HG02610 (cell line): ENCODE results near the gene SIK2.
A peak's percentile ranks its signal among the peaks of the same experiment; 100 is the strongest.
"Not testable (repeated sequence)": the region's sequence is repeated elsewhere in the genome, so short reads cannot be mapped to it uniquely, and the experiment has no call there.

Experiments used
- ATAC-seq: cut with Tn5 transposase; IDR thresholded peaks from one replicate; pipeline ENCODE4 v1.9.1; 2021; ENCODE audit warnings: mild to moderate bottlenecking, moderate library complexity; ENCODE audit not compliant: unreplicated experiment

The SIK2 gene

DNA sequence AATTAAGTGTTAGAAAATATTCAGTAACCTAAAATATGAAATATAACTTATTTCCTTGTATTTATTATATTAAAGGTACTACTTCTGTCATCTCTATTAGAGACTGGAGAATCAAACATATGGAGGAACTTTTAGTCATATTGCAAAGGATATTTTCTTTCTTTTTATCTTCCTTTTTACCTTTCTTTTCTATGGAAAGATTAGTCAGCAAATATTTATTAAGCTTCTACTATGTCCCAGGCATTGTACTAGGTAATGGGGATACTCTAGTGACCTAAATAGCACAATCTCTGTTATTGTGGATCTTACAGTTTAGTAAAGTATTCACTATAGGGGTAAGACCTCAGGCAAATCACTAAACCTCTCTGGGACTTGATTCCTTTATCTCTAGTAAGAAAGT is 18.3 kb downstream of the SIK2 start:
- no peak for ATAC-seq

DNA sequence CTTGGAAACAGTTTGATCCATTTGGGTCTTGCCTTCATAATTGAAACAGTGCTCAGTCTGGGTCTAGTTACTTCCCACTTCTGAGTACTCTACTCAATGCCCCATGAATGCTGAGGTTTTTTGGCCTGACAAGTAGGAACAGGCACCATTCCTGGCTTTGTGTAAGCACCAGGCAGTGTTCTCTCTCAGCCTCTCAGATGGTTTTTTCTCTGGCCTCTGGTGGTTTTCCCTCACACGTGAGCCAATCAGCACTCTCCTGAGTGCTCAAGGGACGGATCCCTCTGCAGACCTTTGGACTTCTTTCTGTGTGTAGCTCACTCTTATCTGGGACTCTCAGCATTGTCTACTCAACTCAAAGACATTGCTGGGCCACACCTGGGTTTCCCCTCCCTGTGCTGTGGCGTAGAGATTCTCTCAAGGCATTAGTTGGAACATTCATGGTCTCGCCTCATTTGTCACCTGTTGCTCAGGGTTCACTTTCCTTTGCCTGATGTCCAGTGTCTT is 21.3 kb downstream of the SIK2 start:
- peak; percentile 95 for ATAC-seq

DNA sequence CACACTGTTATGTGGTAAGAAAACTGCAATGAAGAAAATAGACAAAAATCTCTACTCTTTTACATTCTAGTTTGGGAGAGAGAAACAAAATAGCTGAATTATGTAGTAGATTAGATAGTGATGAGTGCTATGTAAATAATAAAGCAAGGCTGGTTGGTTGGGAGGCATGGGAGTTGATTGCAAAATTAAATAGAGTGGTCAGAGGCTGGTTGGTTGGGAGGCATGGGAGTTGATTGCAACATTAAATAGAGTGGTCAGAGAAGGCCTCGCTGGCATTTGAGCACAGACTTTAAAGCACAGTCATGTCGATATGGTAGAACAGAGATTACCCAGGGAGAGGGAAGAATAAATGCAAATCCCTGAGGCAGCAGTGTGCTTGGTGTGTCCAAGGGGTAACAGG is 22.4 kb downstream of the SIK2 start:
- ATAC-seq: no peak

DNA sequence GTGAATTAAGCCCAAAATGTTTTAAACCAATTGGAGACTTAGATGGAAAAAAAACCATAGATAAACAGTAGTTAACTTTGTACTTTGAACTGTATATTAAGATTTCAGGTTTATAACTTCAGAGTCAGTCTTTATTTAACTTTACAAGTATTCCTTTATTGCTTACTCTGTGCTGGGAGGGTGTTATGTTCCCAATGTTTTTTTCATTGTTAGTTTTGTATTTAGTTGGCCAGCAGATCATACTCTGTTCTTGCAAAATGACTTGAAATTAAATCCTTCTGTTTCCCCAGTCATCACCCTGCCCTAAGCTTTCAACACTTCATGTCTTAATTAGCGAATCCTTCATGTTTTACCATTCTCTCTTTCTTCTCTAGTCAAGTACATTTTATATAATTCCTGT is 25.3 kb downstream of the SIK2 start:
- no peak for ATAC-seq

DNA sequence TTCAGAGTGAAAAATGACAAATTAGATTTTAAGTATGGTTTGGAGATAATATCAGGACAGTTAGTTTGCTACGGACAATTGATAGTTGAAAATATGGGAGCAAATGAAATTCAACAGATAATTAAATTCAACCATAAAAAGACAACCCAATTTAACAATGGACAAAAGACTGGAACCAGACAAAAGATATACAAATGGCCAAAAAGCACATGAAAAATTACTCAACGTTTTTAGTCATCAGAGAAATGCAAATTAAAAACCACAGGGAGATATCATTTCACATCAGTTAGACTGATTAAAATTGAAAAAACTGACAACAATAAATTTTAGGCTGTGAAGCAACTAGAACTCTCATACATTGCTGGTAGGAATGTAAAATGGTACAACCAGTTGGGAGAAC is 27.2 kb downstream of the SIK2 start:
- ATAC-seq: no peak

DNA sequence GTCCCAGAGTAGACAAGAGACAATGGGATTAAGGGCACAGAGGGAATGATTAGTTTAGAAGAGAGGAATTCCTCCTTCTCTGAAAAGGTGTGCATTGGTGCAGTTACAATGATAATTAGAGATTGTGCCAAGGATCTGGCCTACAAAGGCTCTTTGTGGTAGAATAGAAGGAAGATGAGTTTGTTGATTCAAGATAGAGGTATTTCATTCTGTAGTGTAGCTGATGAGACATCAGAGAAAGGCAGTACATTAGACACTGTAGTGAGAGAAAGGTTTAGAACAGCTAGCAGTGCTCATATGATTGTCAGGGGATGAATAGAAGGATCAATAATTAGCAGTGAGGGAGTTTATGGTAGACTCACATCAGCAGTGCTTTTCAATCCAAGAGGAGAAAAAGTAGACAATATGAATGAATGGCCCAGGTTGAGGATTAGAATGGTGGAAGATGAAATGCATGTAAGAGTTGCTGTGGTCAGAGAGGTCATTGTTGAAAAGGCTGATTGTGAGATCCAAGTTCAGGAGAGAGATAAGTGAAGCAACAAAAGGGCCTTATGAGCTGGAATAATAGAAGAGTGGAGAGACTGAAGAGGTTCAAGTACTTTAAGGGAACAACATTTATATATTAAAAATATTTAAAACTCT is 28.9 kb downstream of the SIK2 start:
- ATAC-seq: no peak

DNA sequence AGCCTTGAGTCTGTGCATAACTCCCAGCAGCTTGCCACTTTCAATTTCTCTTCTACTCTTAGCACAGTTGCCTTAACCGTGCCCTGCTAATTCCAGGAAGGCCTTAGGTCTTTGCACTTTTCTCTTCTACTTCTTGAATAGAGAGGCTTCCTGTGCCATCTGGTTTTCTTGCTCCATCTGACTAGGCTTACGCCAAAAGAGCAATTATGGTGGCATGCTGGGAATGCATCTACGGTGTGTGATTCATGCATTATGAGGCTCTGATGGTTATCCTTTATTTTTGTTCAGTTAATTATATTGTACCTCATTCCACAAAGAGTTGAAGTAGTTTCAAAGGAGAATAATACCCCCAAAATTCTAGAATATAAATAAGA is 29.4 kb downstream of the SIK2 start:
- ATAC-seq: no peak

DNA sequence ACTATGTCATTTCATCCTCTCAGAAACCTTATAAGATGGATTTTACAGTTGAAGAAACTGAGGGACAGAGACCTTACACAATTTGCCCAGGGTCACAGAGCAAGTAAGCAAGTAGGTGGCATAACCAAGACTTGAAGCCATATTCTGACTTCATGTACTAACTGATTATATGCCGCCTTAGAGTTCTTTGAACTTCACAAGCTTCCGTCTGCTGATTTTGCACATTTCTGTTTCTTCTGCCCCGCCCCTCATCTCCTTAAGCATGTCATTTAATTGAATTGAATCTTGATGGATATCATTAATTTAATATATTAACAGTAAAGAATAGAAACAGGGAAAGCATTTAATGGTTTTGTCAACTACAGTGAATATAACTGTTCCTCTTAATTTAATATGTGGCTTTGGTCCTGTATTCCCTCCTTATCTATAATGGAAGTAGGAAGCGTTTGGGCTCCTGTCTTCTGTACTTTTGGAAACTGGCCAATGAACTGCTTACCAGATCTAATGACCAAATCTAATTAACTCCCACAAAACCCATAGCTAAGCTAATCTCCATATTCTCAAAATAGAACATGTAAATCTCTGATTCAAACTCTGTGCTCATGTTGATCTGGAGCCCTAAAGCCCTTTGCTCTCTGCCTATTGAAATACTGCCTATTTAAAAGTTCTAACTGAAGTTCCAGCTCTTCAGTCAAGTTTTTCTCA is 30.4 kb downstream of the SIK2 start:
- ATAC-seq: no peak

DNA sequence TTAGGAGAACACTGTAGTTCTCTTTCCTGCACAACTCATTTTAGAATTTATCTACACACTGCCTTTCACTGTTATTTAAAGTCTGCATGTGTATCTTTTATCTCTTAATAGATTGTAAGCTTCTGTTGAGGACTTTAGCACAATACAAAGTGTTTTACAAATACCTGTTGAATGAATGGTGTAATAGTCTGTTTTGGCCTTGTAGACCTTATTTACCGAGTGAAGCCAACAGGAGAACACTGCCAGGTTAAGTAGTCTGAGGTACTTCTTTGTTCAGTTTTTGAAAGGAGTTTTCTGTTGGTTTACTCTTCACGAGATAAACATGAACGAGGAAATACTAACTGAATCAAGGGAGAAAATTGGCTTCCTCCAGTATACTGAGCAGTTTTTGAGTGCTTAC is 31.0 kb downstream of the SIK2 start:
- ATAC-seq: no peak

DNA sequence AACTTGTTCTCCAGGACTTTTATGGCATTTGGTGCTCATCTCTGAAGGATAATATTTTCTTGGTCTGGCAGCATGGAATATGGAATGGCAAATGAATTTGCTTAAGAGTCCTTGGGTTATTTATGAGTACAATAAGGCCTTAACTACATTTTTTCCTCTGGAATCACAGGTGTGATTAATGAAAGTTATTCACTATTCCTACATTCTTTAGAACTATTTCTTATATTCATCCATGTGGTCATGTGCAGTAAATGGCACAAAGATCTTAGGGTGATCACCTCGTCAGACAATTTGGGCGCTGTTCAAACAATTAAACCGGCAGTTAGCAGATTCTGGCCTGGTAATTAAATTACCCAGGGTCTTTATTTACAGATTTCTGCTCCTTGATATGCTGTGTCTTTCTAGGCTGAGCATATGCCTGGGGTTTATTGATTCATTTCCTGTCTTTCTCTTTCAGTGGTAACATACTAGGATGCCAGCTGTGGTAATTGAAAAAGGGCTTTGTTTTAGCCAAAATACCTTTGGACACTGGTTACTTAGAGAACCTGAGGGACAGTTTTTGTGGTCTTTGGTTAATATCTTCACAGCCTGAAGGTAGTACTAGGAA is 31.6 kb downstream of the SIK2 start:
- ATAC-seq: no peak

DNA sequence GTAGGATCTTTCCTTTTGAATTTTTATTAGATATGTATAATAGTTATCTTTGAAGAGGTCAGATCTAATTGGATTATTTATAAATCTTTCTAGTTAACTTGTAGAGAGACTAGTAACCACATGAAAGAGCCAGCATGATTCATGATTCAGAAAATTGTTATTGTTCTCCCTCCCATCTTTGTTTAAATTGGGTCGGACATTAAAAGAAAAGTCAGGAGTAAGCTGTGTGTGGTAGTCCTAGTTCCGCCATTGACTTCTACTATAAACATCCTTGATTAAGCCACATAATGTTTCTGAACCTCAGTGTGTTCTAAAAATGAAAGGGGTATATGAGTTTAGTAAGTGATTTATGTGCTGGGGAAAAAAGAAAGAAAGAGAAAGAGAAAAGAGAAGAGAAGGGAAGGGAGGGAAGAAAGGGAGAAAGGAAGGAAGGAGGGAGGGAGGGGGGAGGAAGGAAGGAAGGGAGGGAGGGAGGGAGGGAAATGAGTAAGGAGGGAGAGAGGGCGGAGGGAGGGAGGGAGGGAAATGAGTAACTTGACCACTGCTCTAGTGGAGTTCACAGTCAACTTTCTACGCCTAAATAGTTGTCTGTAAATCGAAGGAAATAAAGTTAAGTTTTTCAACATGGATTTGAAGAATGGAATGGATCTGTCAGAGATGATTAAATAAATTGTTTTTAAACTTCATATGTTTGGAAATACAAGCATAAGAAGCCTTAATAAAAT is 32.9 kb downstream of the SIK2 start:
- no peak for ATAC-seq

DNA sequence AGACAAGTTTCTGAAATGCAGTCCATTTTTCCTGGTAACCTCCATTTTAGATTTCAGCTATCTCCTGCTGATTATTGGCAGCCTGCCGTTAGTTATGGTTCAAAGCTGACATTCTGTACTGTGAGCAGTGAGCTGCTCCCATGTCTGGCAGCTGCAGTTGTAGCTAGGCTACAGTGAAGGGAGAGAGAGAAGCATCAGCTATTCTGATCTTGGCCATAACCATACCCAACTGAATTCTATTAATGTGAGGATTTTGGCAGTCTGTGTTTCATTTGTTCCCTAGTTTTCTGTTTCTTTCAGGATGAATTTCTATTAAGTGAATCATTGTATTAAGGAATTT is 33.4 kb downstream of the SIK2 start:
- ATAC-seq: no peak

DNA sequence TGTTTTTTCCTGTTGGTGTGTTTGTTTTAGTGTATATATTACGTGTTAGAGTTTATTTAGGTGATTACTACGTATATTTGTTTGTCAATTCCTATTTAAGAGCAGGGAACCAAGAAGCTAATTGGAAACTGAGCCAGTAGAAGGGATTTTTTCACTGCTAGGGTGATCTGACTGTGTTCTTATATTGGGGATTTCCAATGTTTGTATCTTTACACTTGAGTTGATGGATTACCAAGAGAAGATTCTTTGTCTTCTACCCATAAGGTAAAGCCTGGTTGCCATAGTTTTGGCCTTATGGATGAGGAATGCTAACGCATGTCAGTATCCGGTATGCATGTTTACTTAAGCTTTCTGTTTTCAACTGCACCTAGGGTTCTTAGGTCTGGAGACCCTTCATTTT is 35.6 kb downstream of the SIK2 start:
- ATAC-seq: peak; percentile 71

DNA sequence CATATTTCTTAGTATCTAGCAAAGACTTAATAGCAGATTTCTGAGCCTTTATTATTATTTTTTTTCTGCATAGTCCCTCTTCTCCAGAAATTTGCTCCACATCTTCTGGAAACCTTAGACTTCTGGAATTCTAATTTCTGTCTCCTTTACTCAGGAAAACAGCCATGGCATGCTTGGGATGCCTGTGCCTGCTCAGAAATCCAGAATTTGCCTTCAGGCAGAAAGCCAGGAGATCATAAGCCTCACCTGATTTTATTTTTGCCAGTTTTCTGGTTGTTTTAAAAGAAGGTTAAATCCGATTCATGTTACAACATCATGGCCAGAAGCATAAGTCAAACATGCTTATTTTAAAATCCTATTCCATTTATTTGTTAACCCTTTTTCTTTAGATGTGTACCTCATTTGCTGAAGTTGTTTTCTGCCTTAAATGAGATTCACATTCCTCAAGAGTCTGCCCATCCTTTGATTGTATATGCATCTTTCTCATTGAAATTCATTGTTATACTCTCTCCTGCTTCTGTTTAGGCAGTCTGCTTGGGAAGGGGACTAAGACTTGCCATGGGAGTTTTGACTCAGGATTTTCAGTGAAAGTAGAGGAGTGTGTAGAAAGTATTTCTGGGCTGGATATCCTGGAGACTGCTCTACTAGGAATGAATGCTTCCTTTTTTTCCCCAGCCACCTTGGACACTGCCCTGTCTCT is 37.1 kb downstream of the SIK2 start:
- no peak for ATAC-seq

DNA sequence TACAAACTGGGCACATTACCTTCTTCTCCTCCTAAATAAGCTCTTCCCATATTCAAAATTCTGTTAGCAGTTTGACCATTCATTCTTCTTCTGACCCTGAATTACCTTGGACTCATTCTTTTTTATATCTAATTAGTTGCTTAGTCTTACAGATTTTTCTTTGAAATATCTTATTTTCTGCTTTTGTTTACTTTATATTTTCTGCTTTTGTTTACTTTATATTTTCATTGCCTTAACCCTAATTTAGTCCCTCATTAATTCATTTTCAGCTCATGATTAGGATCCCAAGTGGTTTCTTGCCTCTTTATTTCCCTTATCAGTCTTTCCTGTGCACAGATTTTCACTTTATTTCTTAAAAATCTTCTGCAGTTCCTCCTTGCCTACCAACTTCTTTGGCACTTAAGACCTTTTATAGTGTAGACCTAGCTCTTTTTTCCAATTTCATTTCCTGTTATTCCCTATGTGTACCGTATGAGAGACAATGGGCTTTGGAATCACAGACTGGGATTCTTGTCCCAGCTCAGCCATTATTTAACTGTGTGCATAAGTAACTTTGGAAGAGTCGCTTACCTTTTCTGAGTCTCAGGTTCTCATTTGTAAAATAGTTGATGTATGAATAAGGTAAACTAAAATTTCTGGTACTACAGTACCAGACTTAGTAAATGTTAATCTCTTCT is 39.2 kb downstream of the SIK2 start:
- no peak for ATAC-seq

DNA sequence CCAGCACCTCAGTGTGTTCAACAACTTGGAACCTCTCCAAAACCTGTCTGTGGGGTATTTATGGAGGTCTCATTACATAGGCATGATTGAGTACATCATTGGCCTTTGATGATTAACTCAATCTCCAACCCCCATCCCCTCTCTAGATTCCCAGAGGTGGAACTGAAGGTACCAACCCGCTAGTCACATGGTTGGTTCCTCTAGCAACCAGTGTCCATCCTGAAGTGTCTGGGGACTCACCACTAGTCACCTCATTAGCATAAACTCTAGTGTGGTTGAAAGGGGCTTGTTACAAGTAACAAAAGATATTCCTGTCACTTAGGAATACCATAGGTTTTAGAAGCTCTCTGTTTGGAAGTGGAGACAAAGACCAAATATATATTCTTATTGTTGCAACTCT is 40.3 kb downstream of the SIK2 start:
- ATAC-seq: no peak

DNA sequence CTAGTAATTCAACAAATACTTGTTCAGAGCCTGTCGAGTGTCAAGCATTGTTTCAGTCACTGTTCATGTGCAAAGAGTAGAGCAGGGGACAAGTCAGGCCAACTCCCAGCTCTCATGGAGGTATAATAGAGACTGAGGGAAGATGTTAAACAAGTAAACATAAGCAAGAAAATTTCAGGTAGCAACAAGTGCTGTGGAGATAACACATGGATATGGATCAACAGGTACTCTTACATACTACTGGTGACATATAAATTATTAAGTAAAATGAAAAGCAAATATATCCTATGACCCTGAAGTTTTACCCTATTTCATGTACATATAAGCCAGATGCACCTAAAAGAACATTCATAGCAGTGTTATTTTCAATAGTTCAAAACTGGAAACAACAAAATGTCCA is 42.7 kb downstream of the SIK2 start:
- ATAC-seq: no peak

DNA sequence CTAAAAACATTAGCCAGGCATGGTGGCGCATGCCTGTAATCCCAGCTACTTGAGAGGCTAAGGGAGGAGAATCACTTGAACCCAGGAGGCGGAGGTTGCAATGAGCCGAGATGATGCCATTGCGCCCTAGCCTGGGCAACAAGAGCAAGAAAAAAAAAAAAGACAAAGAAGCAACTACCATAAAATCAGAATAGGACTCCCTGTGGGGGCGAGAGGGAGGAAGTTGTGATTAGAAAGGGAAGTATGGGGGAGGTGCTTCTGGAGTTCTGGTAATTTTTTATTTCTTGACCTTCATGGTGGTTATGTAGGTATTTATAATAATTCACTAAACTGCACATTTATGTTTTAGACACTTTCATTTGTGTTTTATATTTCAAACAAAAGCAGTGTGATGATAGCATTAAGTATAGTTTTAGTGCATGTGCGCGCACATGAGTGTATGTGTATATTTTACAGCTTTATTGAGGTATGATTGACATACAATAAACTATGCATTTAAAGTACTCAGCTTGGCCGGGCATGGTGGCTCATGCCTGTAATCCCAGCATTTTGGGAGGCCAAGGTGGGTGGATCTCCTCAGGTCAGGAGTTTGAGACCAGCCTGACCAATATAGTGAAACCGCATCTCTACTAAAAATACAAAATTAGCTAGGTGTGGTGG is 43.5 kb downstream of the SIK2 start:
- no peak for ATAC-seq

DNA sequence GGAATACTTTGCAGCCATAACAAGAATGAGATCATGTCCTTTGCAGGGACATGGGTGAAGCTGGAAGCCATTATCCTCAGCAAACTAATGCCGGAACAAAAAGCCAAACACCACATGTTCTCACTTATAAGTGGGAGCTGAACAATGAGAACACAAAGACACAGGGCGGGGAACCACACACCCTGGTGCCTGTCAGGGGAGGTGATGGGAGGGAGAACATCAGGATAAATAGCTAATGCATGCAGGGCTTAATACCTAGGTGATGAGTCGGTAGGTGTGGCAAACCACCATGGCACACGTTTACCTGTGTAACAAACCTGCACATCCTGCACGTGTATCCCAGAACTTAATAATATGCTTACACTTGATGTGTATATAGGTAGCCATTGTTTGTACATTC is 49.1 kb downstream of the SIK2 start:
- not testable (repeated sequence) for ATAC-seq

DNA sequence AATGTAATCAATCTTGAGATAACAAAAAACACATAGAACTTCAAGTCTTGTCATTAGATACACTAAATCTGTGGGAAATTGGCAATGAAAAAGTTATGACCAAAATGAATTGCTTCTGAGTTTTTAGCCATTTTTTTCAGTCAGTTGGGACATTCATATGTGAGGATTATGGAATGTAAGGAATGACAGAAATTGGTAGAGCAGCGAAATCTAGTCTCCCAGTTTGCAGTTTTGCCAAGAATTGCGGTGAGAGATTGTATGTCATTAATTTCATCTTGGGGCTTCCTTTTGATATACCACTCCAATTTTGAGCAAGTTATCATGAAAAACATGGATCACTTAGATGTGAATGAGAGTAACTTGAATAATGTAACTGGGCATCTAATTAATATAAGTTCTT is 49.9 kb downstream of the SIK2 start:
- ATAC-seq: no peak
